Measurements from ENCODE around the gene CLN5.
"Not testable (repeated sequence)": the region's sequence is repeated elsewhere in the genome, so short reads cannot be mapped to it uniquely, and the experiment has no call there.

The CLN5 gene

GRCh38 chr13:76975863-76976262, 16.0 kb upstream of the CLN5 start:
- DNase-seq (ENCODE audit: low read depth in 2 of 2), result no peak

GRCh38 chr13:76976490-76976889, 15.4 kb upstream of the CLN5 start:
- DNase-seq (ENCODE audit: low read depth in 2 of 2), result no peak

- no peak for DNase-seq (ENCODE audit: low read depth in 2 of 2)
Measured at GRCh38 chr13:76976929-76977328, 15.0 kb upstream of the CLN5 start.

GRCh38 chr13:76980075-76980718, 11.7 kb upstream of the CLN5 start:
- peak; percentile 54 to 60 for DNase-seq (ENCODE audit: low read depth in 2 of 2)

GRCh38 chr13:76982061-76982460, 9.8 kb upstream of the CLN5 start:
- DNase-seq (ENCODE audit: low read depth in 2 of 2), result no peak

GRCh38 chr13:76983676-76984075, 8.2 kb upstream of the CLN5 start:
- no peak for DNase-seq (ENCODE audit: low read depth in 2 of 2)

- peak; percentile 53 to 66 for DNase-seq (ENCODE audit: low read depth in 2 of 2)
Measured at GRCh38 chr13:76991432-76991795, 467 bp upstream of the CLN5 start.

GRCh38 chr13:76992548-76993001, 694 bp downstream of the CLN5 start:
- DNase-seq (ENCODE audit: low read depth in 2 of 2), result no peak

- DNase-seq (ENCODE audit: low read depth in 2 of 2), result no peak
Measured at GRCh38 chr13:76993021-76993420, 1.1 kb downstream of the CLN5 start.

DNA sequence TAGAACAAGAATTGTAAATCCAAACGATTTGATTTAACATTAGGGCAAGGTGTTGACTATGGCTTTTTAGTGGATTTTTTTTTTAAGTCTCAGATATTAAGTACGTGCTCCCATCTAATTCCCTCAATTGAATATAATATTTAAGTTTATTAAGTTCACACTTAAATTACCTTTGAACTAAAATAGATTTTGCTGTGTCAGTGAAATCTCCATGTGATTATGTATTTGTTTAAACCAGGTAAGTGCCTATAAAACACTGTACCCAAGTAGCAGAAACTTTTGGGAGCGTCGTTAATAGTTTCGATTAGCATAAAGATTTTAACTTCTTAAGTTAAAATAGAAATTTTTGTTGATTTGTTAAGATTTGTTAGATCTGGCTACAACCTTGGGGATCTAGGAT, 1.6 kb downstream of the CLN5 start:
- DNase-seq (ENCODE audit: low read depth in 2 of 2), result no peak

- DNase-seq (ENCODE audit: low read depth in 2 of 2), result no peak
Measured at GRCh38 chr13:76994281-76994680, 2.4 kb downstream of the CLN5 start.

DNA sequence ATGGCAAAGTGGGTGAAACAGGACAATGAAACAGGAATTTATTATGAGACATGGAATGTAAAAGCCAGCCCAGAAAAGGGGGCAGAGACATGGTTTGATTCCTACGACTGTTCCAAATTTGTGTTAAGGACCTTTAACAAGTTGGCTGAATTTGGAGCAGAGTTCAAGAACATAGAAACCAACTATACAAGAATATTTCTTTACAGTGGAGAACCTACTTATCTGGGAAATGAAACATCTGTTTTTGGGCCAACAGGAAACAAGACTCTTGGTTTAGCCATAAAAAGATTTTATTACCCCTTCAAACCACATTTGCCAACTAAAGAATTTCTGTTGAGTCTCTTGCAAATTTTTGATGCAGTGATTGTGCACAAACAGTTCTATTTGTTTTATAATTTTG, 8.6 kb downstream of the CLN5 start:
- no peak for DNase-seq (ENCODE audit: low read depth in 2 of 2)

GRCh38 chr13:77001540-77001939, 9.7 kb downstream of the CLN5 start:
- no peak for DNase-seq (ENCODE audit: low read depth in 2 of 2)

- no peak for DNase-seq (ENCODE audit: low read depth in 2 of 2)
Measured at GRCh38 chr13:77001963-77002587, 10.2 kb downstream of the CLN5 start.

DNA sequence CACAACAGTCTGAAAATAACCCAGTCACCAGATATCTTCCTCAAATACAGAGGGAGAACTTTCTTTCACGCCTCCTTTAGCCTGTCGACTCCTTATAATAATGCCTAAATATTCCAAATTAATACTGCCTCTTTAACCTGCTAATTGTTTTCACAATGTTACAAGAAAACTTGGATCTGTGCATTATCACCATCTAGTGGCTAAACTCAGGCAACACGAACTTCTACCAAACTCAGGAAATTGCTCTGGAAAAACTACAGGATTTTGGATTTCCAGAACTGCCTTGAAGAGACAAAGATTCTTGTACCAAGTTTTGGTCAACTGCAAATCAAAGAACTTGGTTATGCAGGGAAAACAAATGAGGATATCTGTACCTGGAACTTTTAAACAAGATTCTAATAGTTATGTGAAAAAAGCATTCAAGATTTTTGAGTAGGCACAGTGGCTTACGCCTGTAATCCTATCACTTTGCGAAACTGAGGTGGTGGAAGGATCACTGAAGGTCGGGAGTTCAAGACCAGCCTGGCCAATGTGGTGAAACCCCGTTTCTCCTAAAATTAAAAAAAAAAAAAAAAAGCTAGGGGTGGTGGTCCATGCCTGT, 10.8 kb downstream of the CLN5 start:
- DNase-seq (ENCODE audit: low read depth in 2 of 2), result no peak

DNA sequence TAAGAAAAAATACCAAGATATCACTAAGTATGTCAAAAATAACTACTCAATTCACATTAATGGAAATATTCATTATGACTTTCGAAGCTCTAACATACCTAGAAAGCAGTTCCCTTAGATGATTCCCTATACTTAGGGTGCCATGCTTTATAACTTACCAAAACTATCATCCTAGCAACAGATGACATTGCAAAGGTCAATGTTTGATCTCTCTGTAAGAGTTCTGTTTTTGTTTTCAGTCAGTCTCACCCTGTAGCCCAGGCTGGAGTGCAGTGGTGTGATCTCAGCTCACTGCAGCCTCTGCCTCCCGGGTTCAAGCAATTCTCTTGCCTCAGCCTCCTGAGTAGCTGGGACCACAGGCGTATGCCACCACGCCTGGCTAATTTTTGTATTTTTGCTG, 16.5 kb downstream of the CLN5 start:
- not testable (repeated sequence) for DNase-seq (ENCODE audit: low read depth in 2 of 2)

- DNase-seq (ENCODE audit: low read depth in 2 of 2), result no peak
Measured at GRCh38 chr13:77009011-77009410, 17.1 kb downstream of the CLN5 start.

DNA sequence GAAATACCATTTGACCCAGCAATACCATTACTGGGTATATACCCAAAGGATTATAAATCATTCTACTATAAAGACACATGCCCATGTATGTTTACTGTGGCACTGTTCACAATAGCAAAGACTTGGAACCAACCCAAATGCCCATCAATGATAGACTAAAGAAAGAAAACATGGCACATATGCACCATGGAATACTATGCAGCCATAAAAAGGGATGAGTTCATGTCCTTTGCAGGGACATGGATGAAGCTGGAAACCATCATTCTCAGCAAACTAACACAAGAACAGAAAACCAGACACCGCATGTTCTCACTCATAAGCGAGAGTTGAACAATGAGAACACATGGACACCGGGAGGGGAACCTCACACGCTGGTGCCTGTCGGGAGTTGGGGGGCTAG, 17.8 kb downstream of the CLN5 start:
- DNase-seq (ENCODE audit: low read depth in 2 of 2), result not testable (repeated sequence)

- no peak for DNase-seq (ENCODE audit: low read depth in 2 of 2)
Measured at GRCh38 chr13:77013853-77014542, 22.1 kb downstream of the CLN5 start.

DNA sequence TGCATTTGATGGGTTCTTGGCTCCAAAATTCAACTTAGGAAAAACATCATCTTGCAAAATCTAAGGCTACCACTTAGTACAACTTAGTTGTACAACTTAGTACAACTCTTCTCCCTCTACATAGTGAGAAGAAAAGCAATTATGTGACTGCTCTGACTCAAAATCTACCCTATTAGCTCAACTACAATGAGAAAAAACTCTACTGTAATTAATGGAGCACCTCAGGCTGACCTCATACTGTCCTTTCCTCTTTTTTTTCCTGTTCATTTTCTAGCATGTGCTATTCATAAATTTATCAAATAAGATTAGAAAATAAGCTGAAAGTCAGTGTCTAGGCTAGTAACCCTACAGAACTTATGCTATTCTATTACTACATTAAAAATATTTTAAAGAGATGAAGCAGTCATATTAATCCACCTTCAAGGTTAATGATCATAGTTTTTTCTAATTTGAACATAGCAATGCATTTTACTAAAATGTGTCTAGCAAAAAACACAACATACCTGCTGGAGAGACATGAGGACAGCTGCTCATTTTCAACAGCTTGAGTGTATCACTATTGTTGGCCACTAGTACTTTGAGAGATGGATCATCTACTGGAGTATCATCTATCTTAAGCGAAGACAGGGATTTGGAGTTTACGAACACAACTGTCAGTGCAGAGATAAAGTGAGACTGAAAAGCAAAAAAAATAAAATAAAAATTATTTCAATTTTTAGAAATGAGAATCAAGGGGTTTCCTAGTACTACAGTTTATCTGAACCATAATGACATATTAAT, 23.2 kb downstream of the CLN5 start:
- DNase-seq (ENCODE audit: low read depth in 2 of 2), result no peak

DNA sequence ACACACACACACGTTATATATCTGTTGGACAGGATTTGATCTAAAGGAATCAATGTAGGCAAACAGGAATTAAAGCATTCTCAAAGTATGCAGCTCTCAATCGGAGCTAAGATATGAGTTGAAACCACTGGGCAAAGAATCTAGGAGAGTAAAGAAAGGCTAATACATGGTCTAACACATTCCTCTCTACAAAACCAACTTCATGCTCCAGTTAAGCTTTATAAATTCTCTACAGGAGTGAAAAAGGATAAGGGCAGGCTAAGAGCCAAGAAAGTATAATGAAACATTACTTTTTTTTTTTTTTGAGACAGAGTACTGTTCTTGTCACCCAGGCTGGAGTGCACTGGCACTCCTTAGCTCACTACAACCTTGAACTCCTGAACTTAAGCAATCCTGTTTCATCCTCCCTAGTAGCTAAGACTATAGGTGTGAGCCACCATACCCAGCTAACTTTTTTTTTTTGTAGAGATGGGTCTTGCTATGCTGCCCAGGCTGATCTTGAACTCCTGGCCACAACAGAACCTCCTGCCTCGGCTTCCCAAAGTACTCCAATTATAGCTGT, 24.5 kb downstream of the CLN5 start:
- DNase-seq (ENCODE audit: low read depth in 2 of 2), result no peak

Data from stimulated activated CD8-positive, alpha-beta memory T cell treated with anti-CD3 and anti-CD28 coated beads, Interleukin-15, amount 100 ng/mL, for 4 hours (primary cell).